HL-60 (cell line): ENCODE data around the gene RB1.

Experiments
- DNase-seq, 2 experiments: peaks; one replicate each; pipeline ENCODE4 v3.0.0-alpha.2; 2010 to 2020; ENCODE audit warnings: low read depth in 1 of 2, low spot score in 1 of 2
- H3K27ac ChIP-seq: fragments of 250-450 bp; sonication (Bioruptor Pico); replicated peaks from 2 replicates; pipeline ENCODE4 v1.5.1; 2020; ENCODE audit warnings: mild to moderate bottlenecking, moderate library complexity
- H3K27me3 ChIP-seq: fragments of 250-450 bp; sonication (Bioruptor Pico); 2 replicates; pipeline ENCODE4 v1.5.1; 2021; ENCODE audit warnings: mild to moderate bottlenecking, moderate library complexity; ENCODE audit not compliant: insufficient read depth, poor library complexity, severe bottlenecking
- H3K4me3 ChIP-seq: replicated peaks from 2 replicates; pipeline ENCODE4 v1.5.1; 2011; ENCODE audit warnings: mild to moderate bottlenecking, control low read depth, low read length; ENCODE audit not compliant: insufficient read depth
- CTCF ChIP-seq: IDR thresholded peaks from one replicate; pipeline ENCODE4 v1.5.1; 2011; ENCODE audit warnings: low read length, control low read depth, inconsistent platforms; ENCODE audit not compliant: insufficient read depth
- GABPA ChIP-seq: IDR thresholded peaks from 2 replicates; pipeline ENCODE4 v1.6.1; 2012; ENCODE audit warnings: low read depth
- POLR2AphosphoS5 ChIP-seq: IDR thresholded peaks from 2 replicates; pipeline ENCODE4 v1.6.1; 2012; ENCODE audit warnings: low read depth
- REST ChIP-seq: IDR thresholded peaks from 2 replicates; pipeline ENCODE4 v1.6.1; 2012; ENCODE audit warnings: low read depth; ENCODE audit not compliant: insufficient replicate concordance
- SPI1 ChIP-seq: IDR thresholded peaks from 2 replicates; pipeline ENCODE4 v1.6.1; 2012; ENCODE audit warnings: low read depth, mild to moderate bottlenecking, borderline replicate concordance
- long read RNA-seq: library from polyadenylated mRNA; unstranded; transcript quantifications from one replicate; pipeline ENCODE4 v2.0.0, GENCODE V29; 2020

RB1 gene
- long read RNA-seq, full-length matches to known transcripts, result 29 of 73 reads
- long read RNA-seq, partial matches to known transcripts, result 38 of 73 reads
- long read RNA-seq, other reads (novel, unspliced or antisense), result 6 of 73 reads

- DNase-seq, result peak; percentile 81 to 93
- TF ChIP-seq SPI1 (peak; percentile 73; the same call in 1 of the 2 replicates), REST (peak; percentile 54), POLR2AphosphoS5 (peak; percentile 98), CTCF (no peak), GABPA (peak; percentile 89)
- peak within 1 kb of the TSS; percentile 96 for H3K27ac ChIP-seq
These were observed at the start of gene RB1 for GRCh38 chr13:48303359-48304142. Gene RB1, plus strand, starts transcription at chr13:48303751. Its CDS starts 162 bp downstream, at chr13:48303913.

GRCh38 chr13:48253849-48254248 is 49.7 kb upstream of the RB1 start:
- no peak for TF ChIP-seq CTCF
- TF ChIP-seq GABPA, result no peak
- TF ChIP-seq REST, result no peak
- no peak for TF ChIP-seq POLR2AphosphoS5
- TF ChIP-seq SPI1, result no peak
- H3K27me3 ChIP-seq, result no peaks in the 10 kb centered on the region
- DNase-seq, result no peak
- H3K27ac ChIP-seq, result no peak overlapping the region
- no peak overlapping the region for H3K4me3 ChIP-seq

More at GRCh38 chr13:48303359-48304142, at the start of gene RB1:
- no peaks in the 10 kb centered on the region for H3K27me3 ChIP-seq
- H3K4me3 ChIP-seq, result peak within 1 kb of the TSS; percentile 84

GRCh38 chr13:48255090-48255489 is 48.5 kb upstream of the RB1 start:
- H3K4me3 ChIP-seq, result no peak overlapping the region
- DNase-seq, result no peak
- no peak overlapping the region for H3K27ac ChIP-seq
- no peak for TF ChIP-seq POLR2AphosphoS5
- TF ChIP-seq SPI1, result no peak
- no peak for TF ChIP-seq CTCF
- no peak for TF ChIP-seq GABPA
- no peak for TF ChIP-seq REST
- no peaks in the 10 kb centered on the region for H3K27me3 ChIP-seq
